Esophagus muscularis mucosa (tissue), 3 donors: ENCODE results near the gene OGFOD3.

Experiments used
- CTCF ChIP-seq, 3 experiments: fragments of 200-600 bp in 2 of 3; fragments of 450-650 bp in 1 of 3; sonication (generic) in 2 of 3; IDR thresholded peaks; one replicate each; pipeline ENCODE4 v1.5.1; 2017 to 2019; ENCODE audit warnings: antibody characterized with exemption in 3 of 3, mild to moderate bottlenecking in 2 of 3, moderate library complexity in 1 of 3
- POLR2A ChIP-seq: fragments of 450-650 bp; IDR thresholded peaks from one replicate; pipeline ENCODE4 v1.6.1; 2017; ENCODE audit warnings: antibody characterized with exemption, moderate library complexity, mild to moderate bottlenecking, low read depth
- POLR2AphosphoS5 ChIP-seq, 2 donors: sonication (generic); formaldehyde crosslinking; IDR thresholded peaks; one replicate each; pipeline ENCODE4 v1.6.1; 2017; ENCODE audit warnings: antibody characterized with exemption in 2 of 2

GRCh38 chr17:82464567-82464929 is 46.2 kb upstream of the OGFOD3 start:
- TF ChIP-seq POLR2AphosphoS5 (IDR thresholded peaks at IDR 0.05): no peak
- TF ChIP-seq CTCF (IDR thresholded peaks at IDR 0.05): no peak
- TF ChIP-seq POLR2A: no peak
